ENCODE data around the gene FMO3.

The FMO3 gene

GRCh38 chr1:171090604-171091003 is at the start of gene FMO3:
FMO3 (plus strand) TSS chr1:171090905; CDS start chr1:171092659, 1,754 bp downstream.
- DNase-seq, result no peak

- DNase-seq, result no peak
These were observed 42.7 kb upstream of the FMO3 start for GRCh38 chr1:171048014-171048413.

- no peak for DNase-seq
These were observed 37.7 kb upstream of the FMO3 start for GRCh38 chr1:171052977-171053376.

GRCh38 chr1:171055966-171056643 is 34.6 kb upstream of the FMO3 start:
- DNase-seq, result no peak

GRCh38 chr1:171061425-171062143 is 29.1 kb upstream of the FMO3 start:
- DNase-seq, result no peak

GRCh38 chr1:171062902-171063301 is 27.8 kb upstream of the FMO3 start:
- DNase-seq, result no peak

GRCh38 chr1:171075041-171075440 is 15.7 kb upstream of the FMO3 start:
- no peak for DNase-seq

- DNase-seq, result no peak
These were observed 9.4 kb upstream of the FMO3 start for GRCh38 chr1:171081314-171081753.

- DNase-seq, result no peak
These were observed 8.9 kb upstream of the FMO3 start for GRCh38 chr1:171081763-171082201.

- DNase-seq, result no peak
These were observed 8.1 kb upstream of the FMO3 start for GRCh38 chr1:171082606-171083005.

GRCh38 chr1:171083222-171083621 is 7.5 kb upstream of the FMO3 start:
- peak; percentile 5 for DNase-seq

- DNase-seq, result peak; percentile 5
These were observed 6.6 kb upstream of the FMO3 start for GRCh38 chr1:171084091-171084490.

- no peak for DNase-seq
These were observed 5.8 kb upstream of the FMO3 start for GRCh38 chr1:171084870-171085269.

GRCh38 chr1:171087896-171088295 is 2.8 kb upstream of the FMO3 start:
- DNase-seq, result no peak

- DNase-seq, result no peak
These were observed 13.2 kb downstream of the FMO3 start for GRCh38 chr1:171103862-171104261.

- no peak for DNase-seq
These were observed 16.7 kb downstream of the FMO3 start for GRCh38 chr1:171107262-171107940.

GRCh38 chr1:171107969-171108368 is 17.3 kb downstream of the FMO3 start:
- DNase-seq, result no peak

GRCh38 chr1:171109966-171110365 is 19.3 kb downstream of the FMO3 start:
- no peak for DNase-seq

GRCh38 chr1:171110621-171111326 is 20.1 kb downstream of the FMO3 start:
- no peak for DNase-seq

GRCh38 chr1:171112119-171112518 is 21.4 kb downstream of the FMO3 start:
- no peak for DNase-seq

GRCh38 chr1:171113382-171113781 is 22.7 kb downstream of the FMO3 start:
- DNase-seq, result no peak

- DNase-seq, result no peak
These were observed 24.7 kb downstream of the FMO3 start for GRCh38 chr1:171115280-171115897.

- DNase-seq, result no peak
These were observed 26.0 kb downstream of the FMO3 start for GRCh38 chr1:171116676-171117075.

Measured in NCI-H2029 treated with DMSO at 0.1 percent for 48 hours (cell line).